SJSA1 (cell line): ENCODE results near the gene VAX1. TPM values are rescaled to one million over a fixed set of nuclear protein-coding genes. Genes with fewer than 3 reads are reported as not detected.

Experiments
- DNase-seq, 2 experiments: peaks; one replicate each; pipeline ENCODE4 v3.0.0-alpha.2; 2015 to 2020; ENCODE audit warnings: low spot score in 2 of 2, low read depth in 1 of 2
- H3K27ac ChIP-seq: fragments of 250-450 bp; sonication (Bioruptor Pico); 2 replicates; pipeline ENCODE4 v1.5.1; 2020; ENCODE audit warnings: mild to moderate bottlenecking, moderate library complexity
- H3K27me3 ChIP-seq: fragments of 250-450 bp; sonication (Bioruptor Pico); replicated peaks from 2 replicates; pipeline ENCODE4 v1.5.1; 2020; ENCODE audit warnings: mild to moderate bottlenecking, moderate library complexity
- H3K36me3 ChIP-seq: fragments of 250-450 bp; sonication (Bioruptor Pico); 2 replicates; pipeline ENCODE4 v1.5.1; 2020; ENCODE audit warnings: mild to moderate bottlenecking
- H3K4me1 ChIP-seq: fragments of 250-450 bp; sonication (Bioruptor Pico); replicated peaks from 2 replicates; pipeline ENCODE4 v1.6.1; 2021; ENCODE audit warnings: mild to moderate bottlenecking
- H3K4me3 ChIP-seq: fragments of 250-450 bp; sonication (Bioruptor Pico); 2 replicates; pipeline ENCODE4 v1.5.1; 2020; ENCODE audit warnings: mild to moderate bottlenecking
- H3K9me3 ChIP-seq: fragments of 250-450 bp; sonication (Bioruptor Pico); replicated peaks from 2 replicates; pipeline ENCODE4 v1.5.1; 2020; ENCODE audit warnings: mild to moderate bottlenecking
- total RNA-seq: library from RNA; depleted of rRNA; stranded (reverse); fragments of >200 nt; shearing (Covaris generic); gene quantifications from 2 replicates; pipeline ENCODE4 v1.2.3, GENCODE V29; 2014

Gene VAX1
- total RNA-seq, 1 experiment from 2014 or later = not detected

DNA sequence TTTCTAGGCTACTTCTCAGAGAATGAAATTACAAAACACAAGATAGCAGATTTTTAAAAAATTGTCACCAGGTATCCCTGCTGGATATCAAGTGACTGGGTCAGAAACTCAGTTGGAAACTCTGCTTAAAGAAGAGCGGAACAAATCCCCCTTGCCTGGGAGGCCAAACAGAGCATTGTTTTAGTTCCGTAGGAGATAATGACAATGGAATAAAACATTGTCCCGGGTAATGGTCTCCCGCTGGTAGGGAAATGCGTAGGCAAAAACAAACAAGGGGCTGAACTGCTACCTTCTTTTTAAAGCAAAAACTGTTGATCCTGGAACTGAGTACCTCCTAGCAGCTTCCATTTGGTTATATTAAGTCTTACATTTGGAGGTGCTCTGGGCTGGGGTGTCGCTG is 21.3 kb upstream of the VAX1 start:
- H3K9me3 ChIP-seq = no peaks in the 10 kb centered on the region
- DNase-seq = no peak
- no peak overlapping the region for H3K27ac ChIP-seq
- peaks cover 75% of the 10 kb centered on the region for H3K27me3 ChIP-seq
- no peaks in the 10 kb centered on the region for H3K36me3 ChIP-seq
- 0 out of 2 replicates have a peak, but pooled peaks cover 4% of the 10 kb centered on the region for H3K4me1 ChIP-seq
- no peak overlapping the region for H3K4me3 ChIP-seq

DNA sequence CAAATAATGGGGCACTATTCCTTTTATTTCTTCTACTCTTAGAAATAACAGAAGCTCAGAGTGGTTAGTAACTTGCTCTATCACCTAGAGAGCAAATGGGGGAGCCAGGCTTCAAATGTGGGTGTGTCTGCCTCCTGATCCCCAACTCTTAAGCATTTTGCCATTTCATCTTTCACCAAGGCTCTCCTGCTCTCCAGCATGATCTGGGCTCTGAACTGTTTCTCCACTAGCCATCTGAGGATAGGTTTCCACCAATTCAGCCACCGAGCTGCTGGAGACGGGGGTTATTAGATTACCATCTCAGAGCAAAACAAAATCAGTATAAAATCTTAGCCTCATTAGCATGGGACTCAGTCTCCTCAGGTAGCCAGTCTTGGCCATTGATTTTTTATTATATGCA is 20.2 kb upstream of the VAX1 start:
- no peak overlapping the region for H3K4me3 ChIP-seq
- 0 out of 2 replicates have a peak, but pooled peaks cover 3% of the 10 kb centered on the region for H3K4me1 ChIP-seq
- no peaks in the 10 kb centered on the region for H3K36me3 ChIP-seq
- H3K27me3 ChIP-seq = peaks cover 64% of the 10 kb centered on the region
- H3K27ac ChIP-seq = no peak overlapping the region
- no peaks in the 10 kb centered on the region for H3K9me3 ChIP-seq
- no peak for DNase-seq

DNA sequence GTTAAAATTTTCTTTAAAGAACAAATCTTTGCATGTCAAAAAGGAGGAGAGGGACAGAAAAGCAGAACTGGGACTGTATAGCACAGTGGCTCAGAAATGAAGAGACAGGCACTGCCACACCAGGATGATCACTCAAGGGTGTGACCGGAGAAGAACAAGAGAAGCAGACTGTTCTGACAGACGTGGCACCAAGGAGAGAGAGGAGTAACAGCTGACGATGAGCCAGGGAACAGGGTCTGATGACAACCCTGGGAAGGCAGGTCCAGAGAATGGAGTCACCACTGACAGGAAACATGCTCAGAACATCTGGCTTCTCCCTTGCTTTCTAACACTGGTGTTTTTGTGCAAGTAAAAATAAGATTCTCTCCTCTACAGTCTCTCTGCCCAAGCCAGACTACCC is 14.6 kb upstream of the VAX1 start:
- no peaks in the 10 kb centered on the region for H3K36me3 ChIP-seq
- no peak overlapping the region for H3K27ac ChIP-seq
- H3K9me3 ChIP-seq = no peaks in the 10 kb centered on the region
- peaks cover 11% of the 10 kb centered on the region for H3K27me3 ChIP-seq
- no peak overlapping the region for H3K4me3 ChIP-seq
- H3K4me1 ChIP-seq = no peaks in the 10 kb centered on the region
- no peak for DNase-seq

DNA sequence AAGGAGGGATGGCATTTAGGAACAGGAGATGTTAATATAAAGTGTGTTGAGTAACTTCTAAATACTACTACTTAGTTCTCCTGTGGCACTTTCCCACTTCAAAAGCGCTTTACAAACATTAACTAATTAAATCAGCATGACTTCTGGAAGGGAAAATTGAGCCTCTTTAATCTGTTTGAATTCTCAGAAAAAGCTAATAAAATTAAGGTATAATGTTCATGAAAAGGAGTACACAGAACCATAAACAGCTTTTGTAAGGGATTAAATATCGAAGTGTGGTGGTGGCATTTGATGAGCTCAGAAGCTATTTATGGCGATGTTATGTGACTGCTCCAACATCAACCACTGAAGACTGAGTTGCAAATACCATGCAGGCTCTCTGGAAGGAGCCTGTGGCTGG is 10.2 kb upstream of the VAX1 start:
- H3K27ac ChIP-seq = no peak overlapping the region
- no peak overlapping the region for H3K4me3 ChIP-seq
- H3K36me3 ChIP-seq = no peaks in the 10 kb centered on the region
- H3K4me1 ChIP-seq = no peaks in the 10 kb centered on the region
- no peak for DNase-seq
- peaks cover 10% of the 10 kb centered on the region for H3K27me3 ChIP-seq
- peaks cover 2% of the 10 kb centered on the region for H3K9me3 ChIP-seq

DNA sequence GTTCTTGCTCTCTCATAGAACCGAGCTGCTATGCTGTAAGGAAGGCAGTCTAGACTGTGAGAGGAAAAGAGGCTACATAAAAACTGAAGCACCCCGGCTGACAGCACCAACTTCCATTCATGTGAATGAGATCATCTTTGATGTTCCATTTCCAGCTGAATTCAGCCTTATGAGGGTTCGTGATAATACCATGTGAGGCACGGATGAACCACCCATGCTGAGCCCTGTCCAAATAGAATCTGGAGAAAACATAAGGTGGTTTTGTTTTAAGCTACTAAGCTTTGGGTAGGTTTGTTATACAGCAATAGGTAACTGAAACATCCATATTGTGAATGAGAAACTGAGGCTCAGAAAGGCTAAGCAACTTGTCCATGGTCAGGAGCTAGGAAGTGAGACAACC is 6.9 kb upstream of the VAX1 start:
- Histone ChIP-seq H3K27ac (no peak overlapping the region), H3K36me3 (no peaks in the 10 kb centered on the region), H3K27me3 (peaks cover 32% of the 10 kb centered on the region), H3K4me3 (no peak overlapping the region), H3K9me3 (peaks cover 2% of the 10 kb centered on the region), H3K4me1 (no peaks in the 10 kb centered on the region)
- no peak for DNase-seq

DNA sequence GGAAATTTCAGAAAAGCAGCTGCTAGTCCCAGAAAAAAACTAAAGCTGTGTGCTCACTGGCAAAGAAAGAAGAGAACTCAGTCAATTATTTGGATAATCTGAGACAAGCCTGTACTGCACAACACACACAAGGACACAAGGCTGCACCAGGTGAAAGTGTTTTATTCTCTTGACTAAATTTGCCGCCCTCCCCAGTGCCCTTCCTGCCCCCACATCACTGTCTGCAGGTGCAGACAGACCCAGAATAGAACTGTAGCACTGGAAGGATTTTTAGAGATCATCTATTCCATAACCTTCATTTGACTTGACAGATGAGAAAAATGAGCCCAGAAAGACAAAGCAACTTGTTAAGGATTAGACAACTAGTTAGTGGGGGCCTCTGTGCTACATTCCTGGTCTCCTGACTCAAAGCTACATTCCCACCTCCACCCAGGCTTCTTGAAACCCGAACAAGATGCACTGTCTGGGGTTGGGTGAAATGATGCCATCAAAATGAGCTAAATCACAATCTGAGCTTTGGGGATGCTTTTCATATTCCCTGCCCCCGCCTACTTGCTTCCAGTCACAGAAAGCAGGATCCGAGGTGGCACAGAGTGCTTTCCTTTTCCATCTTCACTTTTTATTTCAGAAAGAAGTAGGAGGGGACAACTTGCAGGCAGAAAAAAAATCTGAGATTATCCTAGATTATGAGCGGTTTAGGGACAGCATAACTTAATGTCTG is 5.2 kb upstream of the VAX1 start:
- H3K27ac ChIP-seq = no peak overlapping the region
- DNase-seq = no peak
- no peaks in the 10 kb centered on the region for H3K4me1 ChIP-seq
- H3K36me3 ChIP-seq = no peaks in the 10 kb centered on the region
- no peak overlapping the region for H3K4me3 ChIP-seq
- H3K27me3 ChIP-seq = peaks cover 39% of the 10 kb centered on the region
- H3K9me3 ChIP-seq = peaks cover 2% of the 10 kb centered on the region

DNA sequence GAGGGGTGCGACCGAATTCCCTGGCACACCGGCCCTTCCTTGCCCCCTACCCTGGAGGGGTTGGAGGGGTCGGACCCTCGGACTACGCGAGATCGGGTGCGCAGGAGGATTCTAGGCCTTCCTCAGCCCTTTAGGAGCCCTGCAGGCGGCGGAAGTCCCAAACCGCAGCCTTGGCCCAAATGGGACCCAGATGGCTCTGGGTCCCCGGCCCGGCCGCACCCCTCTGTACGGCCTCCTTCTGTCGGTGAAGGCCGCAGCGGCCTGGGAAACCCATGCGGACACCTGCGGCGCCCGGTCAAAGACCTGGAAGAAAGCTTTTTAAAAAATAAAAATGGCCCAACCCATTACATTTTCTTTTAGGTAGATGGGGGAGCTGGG is 2.4 kb upstream of the VAX1 start:
- no peak overlapping the region for H3K4me3 ChIP-seq
- peaks cover 6% of the 10 kb centered on the region for H3K9me3 ChIP-seq
- H3K27ac ChIP-seq = no peak overlapping the region
- H3K27me3 ChIP-seq = peaks cover 55% of the 10 kb centered on the region
- no peak for DNase-seq
- H3K36me3 ChIP-seq = no peaks in the 10 kb centered on the region
- peaks cover 10% of the 10 kb centered on the region; the same call in 1 of the 2 replicates for H3K4me1 ChIP-seq

DNA sequence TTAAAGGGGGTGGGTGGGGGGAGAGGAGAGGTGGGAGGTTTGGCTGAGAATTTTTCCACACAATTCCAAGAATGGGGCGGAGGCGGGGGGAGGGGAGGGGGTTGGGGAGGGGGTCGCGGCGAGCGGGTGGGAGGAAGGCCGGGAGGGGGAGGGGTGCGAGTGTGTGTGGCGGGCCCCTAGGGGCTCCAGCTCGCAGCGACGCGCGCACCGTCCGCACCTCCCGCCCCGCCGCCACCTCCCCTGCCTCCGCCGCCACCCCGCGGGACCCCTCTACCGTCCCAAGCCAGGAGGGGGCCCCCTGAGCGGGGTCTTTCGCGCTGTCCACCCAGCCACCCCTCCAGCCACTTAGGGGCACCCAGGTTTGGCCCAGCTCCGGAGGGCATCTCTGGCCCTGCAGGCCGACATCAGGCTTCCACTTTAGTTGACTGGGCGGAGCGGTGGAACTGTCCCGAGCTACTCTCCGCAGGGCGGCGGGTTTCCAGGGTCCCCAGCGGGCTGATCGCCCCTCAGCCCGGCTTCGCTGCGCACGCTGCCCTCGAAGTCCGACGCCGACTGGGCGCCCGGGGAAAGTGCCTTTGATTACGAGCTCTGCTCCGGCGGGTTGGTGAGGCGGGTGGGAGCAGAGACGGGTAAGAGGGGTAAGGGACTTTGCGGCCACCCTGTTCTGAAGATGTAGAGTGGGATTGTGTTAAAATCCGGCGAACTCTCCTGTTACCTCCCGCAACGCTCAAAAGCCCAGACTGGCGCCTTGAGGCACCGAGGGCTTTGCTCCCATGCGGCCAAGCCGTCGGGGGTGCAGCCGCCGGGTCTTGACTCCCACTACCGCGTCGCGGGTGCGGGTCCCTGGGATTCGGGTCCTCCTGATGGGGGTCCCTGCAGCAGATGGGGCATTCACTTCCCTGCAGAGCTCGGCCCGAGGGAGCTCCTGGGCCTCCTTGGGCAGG is 1.8 kb upstream of the VAX1 start:
- peaks cover 10% of the 10 kb centered on the region; the same call in 1 of the 2 replicates for H3K4me1 ChIP-seq
- no peak overlapping the region for H3K27ac ChIP-seq
- no peaks in the 10 kb centered on the region for H3K36me3 ChIP-seq
- H3K9me3 ChIP-seq = peaks cover 6% of the 10 kb centered on the region
- DNase-seq = no peak
- no peak overlapping the region for H3K4me3 ChIP-seq
- peaks cover 59% of the 10 kb centered on the region for H3K27me3 ChIP-seq

DNA sequence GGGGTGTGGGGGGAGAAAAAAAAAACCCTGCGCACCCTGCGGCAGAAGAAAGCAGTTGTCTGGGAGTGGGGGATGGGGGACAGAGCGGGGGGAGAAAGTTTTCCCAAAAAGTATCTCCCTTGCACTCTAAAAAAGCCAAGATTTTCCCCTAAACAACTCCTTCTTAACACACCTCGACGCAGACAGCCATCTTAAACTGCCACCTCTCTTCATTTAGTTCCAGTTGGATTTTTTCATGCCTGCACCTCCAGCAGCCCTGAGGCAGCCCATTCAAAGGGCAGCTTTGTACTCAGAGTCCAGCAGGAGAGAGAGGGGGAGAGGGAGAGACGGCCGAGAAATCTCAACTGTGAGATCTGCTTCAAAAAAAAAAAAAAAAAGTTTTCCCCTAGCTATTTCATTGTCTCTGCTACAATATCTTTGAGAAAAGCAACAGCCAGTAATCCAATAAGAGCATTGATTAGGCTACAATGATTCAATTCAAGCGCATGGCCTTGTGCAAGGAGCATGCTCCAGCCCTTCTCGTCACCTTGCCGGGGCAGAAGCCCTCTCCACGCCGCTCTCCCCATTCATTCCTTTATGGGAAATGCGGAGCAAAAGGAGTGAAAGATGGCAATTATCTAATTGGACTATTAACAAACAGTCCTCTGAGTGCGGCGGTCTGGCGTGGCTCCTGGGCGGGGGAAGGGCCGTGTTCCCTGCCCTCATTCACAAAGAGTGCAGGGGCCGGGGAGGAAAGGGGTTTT is 939 bp upstream of the VAX1 start:
- Histone ChIP-seq H3K27ac (no peak overlapping the region), H3K9me3 (peaks cover 3% of the 10 kb centered on the region; the same call in 1 of the 2 replicates), H3K27me3 (peaks cover 59% of the 10 kb centered on the region), H3K36me3 (no peaks in the 10 kb centered on the region), H3K4me3 (no peak overlapping the region), H3K4me1 (peaks cover 10% of the 10 kb centered on the region; the same call in 1 of the 2 replicates)
- no peak for DNase-seq

DNA sequence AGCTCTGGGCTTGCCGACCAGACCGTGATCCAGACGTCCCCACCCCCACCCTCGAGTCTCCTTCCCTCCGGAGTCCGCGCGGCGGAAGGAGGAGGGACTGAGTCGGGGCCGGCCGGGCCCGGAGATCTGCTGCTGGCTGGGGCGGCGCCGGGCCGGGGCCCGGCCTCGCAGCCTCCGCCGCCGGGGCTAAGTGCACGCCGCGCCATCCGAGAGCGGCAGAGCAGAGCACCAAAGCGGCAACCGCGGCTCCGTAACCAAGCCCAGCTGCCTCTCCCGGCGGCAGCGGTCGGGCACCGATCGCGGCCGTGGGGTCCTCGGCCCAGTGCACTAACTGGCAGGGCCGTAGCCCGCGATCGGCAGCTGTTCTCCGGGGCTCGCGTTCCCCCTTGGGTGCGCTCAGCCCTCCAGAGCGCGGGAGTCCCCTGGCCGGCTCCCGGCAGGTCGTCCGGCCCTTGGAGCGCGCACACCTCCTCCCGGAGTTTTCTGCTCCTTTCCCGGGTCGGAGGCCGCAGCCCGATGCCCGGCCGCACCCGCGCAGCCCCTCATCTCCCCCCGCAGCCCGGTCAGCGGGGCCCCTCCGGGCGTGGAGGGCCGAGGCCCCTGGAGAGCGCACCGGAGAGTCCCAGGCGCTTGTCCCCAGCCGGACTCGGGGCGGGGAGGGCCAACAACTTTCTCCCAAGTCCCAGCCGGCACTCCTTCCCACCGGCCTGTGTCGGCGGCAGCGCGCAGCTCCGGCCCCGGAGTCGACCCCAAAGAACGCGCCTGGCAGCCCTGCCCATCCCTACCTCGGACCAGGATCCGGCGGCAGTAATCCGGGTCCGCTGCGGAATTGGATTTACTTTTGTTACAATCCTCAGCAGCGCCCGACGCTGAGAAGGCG is 799 bp downstream of the VAX1 start:
- Histone ChIP-seq H3K27me3 (peaks cover 59% of the 10 kb centered on the region), H3K4me3 (no peak overlapping the region)

DNA sequence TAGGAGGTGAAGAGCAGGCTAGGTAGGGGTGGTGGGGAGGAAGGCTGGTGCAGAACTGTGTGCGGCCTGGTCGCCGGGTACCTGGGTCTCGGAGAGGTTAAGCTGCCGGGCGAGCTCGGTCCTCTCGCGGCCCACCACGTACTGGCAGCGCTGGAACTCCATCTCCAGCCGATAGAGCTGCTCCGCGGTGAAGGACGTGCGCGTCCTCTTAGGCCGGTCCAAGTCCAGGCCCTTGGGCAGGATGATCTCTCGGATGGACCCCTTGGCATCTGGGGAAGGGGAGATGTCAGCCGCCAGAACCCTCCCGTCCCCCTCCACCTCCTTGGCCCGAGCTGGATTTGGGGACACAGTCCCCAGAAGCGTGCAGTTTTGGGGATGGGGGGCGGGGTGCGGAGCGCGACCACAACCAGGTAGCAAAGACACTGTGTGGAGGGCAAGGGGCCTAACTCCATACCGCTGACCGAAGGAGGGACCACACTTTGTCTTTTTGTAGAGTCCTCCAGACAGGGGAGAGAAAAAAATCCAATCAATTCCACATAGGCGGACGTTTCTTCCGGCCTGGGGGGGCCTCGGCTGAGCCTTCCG is 1.6 kb downstream of the VAX1 start:
- peaks cover 61% of the 10 kb centered on the region for H3K27me3 ChIP-seq
- H3K27ac ChIP-seq = no peak overlapping the region
- DNase-seq = no peak

More for the DNA sequence above, 799 bp downstream of the VAX1 start:
- Histone ChIP-seq H3K9me3 (peaks cover 3% of the 10 kb centered on the region; the same call in 1 of the 2 replicates), H3K27ac (no peak overlapping the region), H3K36me3 (no peaks in the 10 kb centered on the region), H3K4me1 (peaks cover 10% of the 10 kb centered on the region; the same call in 1 of the 2 replicates)
- no peak for DNase-seq

DNA sequence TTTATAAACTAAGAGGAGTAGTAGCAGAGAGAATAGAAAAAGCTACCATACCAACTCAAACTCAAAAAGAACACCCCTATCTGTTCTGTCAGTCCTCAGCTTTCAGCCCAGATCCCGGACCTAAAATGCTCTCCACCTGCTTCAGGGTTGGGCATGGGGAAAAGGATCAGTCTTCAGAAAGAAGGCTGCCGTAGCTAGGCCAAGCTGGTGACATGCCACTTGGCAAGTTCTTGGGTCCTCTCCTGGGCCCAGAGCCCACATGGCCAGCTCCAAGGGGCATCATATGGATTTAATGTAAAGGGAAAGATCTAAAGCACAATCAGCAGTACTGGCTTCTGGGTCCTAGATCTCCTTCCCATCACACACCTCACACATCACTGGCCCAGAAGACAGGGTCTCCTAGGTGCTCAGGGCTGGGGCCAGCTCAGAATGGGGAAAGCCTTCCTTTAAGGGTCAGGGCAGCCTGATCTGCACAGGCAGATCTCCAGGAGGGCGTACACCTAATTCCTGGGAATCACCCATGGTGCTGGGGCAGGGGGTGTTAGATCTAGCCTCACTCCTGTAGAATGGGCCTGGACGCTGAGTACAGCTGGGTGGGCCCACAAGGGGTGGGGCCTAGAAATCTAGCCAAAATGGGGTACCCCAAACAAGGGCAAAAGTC is 2.5 kb downstream of the VAX1 start:
- Histone ChIP-seq H3K4me3 (no peak overlapping the region), H3K9me3 (peaks cover 3% of the 10 kb centered on the region; the same call in 1 of the 2 replicates), H3K36me3 (no peaks in the 10 kb centered on the region), H3K27me3 (peaks cover 61% of the 10 kb centered on the region), H3K4me1 (peaks cover 10% of the 10 kb centered on the region; the same call in 1 of the 2 replicates), H3K27ac (no peak overlapping the region)
- DNase-seq = no peak

More for the DNA sequence above, 1.6 kb downstream of the VAX1 start:
- Histone ChIP-seq H3K36me3 (no peaks in the 10 kb centered on the region), H3K4me3 (no peak overlapping the region), H3K4me1 (peaks cover 10% of the 10 kb centered on the region; the same call in 1 of the 2 replicates), H3K9me3 (peaks cover 3% of the 10 kb centered on the region; the same call in 1 of the 2 replicates)
